ENCODE results near the gene CHAD.
"Not testable (repeated sequence)": the region's sequence is repeated elsewhere in the genome, so short reads cannot be mapped to it uniquely, and the experiment has no call there.

CHAD gene

DNA sequence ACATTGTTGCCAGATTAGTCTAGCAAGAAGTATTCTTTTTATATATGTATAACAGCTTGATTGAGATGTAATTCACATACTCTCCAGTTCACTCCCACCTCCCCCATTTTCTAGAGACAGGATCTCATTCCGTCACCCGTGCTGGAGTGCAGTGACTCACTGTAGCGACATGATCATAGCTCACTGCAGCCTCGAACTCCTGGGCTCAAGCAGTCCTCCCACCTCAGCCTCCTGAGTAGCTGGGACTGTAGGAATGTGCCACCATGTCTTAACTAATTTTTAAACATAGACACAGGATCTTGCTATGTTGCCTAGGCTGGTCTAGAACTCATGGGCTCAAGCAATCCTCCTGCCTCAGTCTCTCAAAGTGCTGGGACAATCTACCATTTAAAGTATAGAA is 6.7 kb upstream of the CHAD start:
- no peak for DNase-seq (ENCODE audit: low read depth in 2 of 2, low spot score in 1 of 2)

DNA sequence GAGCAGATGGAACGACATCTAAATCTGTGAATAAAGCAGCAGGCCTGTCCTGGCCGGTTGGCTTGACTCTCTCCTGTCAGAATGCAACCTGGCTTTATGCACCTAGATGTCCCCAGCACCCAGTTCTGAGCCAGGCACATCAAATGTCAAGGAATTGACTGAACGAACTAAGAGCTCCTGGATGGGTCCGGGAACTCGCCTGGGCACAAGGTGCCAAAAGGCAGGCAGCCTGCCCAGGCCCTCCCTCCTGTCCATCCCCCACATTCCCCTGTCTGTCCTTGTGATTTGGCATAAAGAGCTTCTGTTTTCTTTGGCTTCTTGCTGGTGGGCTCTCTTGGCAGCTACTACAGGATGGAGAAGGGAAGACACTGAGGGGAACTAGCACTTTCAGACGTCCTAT is 5.8 kb upstream of the CHAD start:
- DNase-seq (ENCODE audit: low read depth in 2 of 2, low spot score in 1 of 2) = no peak

DNA sequence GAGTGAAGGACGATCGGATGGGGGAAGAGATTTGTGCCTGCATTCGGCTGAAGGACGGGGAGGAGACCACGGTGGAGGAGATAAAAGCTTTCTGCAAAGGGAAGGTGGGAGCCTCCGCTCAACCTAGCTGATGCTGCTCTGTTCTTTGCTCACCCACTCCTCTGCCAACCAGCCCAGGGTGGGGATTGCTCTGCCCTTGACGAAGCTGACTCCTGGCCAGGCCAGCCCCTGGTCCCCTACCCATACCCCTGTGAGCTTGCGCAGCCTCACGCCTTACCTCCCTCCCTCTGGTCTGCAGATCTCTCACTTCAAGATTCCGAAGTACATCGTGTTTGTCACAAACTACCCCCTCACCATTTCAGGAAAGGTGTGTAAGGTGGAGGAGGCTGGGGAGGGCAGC is 5.2 kb upstream of the CHAD start:
- no peak for DNase-seq (ENCODE audit: low read depth in 2 of 2, low spot score in 1 of 2)

DNA sequence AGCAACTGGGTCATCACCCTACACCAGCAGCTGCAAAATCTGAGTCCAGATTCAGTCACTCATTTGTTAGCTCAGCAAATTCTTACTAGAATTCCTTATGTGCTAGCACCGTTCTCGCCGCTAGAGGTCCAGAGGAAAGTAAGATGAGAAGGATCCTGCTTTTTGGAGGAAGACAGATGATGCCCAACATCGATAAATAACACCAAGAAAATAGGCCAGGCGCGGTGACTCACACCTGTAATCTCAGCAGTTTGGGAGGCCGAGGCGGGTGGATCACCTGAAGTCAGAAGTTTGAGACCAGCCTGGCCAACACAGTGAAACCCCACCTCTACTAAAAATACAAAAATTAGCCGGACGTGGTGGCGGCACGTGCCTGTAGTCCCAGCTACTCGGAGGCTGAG is 4.1 kb upstream of the CHAD start:
- DNase-seq (ENCODE audit: low read depth in 2 of 2, low spot score in 1 of 2) = not testable (repeated sequence)

DNA sequence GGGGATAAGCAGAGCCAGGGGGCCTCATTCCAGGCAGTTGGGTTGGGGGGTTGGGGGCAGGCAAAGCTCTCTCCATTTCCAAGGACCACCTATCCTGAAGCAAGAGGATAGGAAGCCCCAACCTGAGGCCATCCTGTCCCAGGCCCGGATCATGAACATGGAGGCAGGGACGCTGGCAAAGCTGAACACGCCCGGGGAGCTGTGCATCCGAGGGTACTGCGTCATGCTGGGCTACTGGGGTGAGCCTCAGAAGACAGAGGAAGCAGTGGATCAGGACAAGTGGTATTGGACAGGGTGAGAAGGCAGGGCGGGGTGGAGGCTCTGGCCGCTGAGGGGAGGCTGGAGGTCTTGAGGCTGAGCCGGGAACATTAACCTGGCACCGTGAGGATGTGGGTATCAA is 3.6 kb upstream of the CHAD start:
- DNase-seq (ENCODE audit: low read depth in 2 of 2, low spot score in 1 of 2) = no peak

DNA sequence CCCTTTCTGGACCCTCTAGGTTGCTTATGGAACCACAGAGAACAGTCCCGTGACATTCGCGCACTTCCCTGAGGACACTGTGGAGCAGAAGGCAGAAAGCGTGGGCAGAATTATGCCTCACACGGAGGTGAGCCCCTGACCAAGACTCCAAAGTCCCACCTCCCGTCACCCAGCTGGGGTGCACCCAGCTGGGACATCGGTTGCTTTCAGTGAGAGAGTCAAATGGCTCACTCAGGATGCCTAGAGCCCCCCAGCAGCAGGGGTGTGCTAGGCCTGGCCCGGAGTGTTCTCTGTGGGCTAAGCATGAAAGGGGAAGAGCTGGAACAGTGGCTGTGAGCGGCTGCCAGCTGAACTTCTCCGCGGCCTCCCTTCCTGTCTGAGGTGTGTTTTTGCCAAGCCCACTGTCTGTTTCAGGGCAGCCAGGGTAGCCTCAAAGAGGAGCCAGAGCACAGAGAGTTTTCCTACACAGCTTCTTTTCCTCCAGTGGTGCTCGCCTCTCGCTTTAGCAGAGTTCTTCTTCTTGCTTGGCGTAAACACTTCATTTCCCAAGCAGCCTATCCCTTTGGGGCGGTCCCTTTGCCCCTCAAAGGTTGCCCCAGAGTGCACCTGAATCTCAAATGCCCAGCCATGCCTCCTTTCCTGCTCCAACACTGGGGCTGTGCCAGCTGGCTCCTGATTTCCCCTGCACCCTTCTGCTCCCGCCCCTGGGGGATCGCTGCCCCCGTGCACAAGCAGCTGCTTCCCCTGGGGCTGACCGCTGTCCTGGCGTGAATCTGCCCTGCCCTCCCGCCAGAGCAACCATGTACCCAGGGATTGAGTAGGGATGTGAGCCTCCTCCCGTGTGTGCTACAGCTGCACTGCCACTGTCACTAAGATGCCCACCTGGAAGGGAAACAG is 2.6 kb upstream of the CHAD start:
- no peak for DNase-seq (ENCODE audit: low read depth in 2 of 2, low spot score in 1 of 2)

DNA sequence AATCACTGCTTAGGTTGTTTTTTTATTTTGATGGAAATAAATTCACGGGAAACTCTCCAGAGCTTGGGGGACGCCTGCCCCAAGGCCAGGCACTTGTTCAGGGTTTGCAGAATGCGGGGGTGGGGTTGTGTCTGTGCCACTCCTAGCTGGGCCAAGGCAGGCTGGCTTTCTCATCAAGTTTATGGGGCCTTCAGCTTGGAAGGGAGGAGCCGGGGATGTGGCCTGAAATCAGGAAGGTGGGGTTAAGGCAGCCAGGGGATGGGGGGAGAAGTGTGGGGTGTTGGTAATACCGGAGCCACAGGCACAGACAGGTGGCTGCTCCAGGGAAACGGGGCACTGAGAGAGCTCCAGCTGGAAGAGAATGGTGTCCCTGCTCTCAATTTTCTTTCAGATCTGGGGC is 1.7 kb upstream of the CHAD start:
- DNase-seq (ENCODE audit: low read depth in 2 of 2, low spot score in 1 of 2) = no peak

DNA sequence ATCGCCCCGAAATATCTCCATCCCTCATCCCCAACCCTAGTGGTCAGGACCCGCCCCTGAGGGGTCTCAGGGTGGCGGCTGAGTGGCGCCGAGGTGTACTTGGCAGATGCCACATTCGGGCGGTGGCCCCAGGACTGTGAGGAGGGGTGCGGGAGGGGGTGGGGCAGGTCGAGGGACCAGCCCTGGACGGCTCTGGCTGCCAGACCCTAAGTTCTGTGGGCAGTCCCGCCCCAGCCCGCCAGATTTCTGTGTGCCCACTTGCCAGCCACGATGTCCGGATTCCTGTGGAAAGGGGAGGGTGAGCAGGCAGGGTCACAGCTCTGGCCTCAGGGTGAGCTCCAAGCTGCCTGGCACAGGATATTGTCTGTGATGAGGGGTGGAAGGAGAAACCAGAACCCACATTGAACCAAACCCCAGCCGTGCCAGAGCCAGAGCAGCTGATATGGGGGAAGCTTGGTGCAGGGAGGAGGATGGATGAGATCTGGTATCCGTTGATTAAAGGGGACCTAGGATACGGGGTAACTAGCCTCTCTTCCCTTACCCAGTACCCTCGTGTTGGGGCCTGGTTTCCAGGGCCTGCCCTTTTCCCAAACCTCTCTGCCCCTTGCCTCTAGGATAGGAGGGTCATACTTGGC is 1.1 kb upstream of the CHAD start:
- DNase-seq (ENCODE audit: low read depth in 2 of 2, low spot score in 1 of 2) = no peak

DNA sequence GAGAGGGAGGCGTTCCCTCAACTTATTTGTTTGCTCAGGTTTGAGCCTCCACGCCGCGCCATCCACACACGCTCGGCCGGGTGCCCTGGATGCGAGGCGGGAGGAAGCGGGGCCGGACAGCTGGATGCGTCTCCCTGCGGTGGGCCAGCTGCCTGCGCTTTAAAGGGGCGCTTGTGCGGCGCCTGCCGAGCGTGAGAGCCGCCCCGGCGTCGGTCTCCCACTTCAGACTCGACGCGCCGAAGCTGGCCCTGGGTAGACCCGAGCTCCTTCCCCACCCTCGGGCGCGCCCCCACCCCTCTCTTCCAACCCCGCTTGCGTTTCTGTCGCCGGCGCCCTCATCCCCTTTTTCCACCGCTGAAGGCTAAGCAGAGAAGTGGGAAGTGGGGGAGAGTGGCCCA is 527 bp upstream of the CHAD start:
- no peak for DNase-seq (ENCODE audit: low read depth in 2 of 2, low spot score in 1 of 2)

DNA sequence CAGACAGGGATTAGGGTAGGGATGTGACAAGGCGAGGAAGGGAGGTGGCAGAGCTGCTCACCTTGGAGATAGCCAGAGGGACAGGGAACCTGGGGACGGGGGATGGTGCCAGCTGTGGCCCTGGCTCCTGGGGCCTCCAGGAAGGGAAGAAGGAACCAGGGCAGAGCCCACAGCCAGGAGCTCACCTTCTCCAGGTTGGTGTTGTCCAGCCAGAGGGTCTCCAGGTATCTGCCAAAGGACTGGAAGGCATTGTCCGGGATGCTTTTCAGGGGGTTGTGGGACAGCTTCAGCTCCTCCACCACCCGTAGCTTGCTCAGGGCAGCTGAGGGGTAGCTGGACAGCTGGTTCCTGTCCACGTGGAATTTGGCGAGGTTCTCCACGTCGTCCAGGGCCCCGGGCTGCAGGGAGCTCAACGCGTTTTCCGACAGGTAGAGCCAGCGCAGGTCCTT is 801 bp downstream of the CHAD start:
- DNase-seq (ENCODE audit: low read depth in 2 of 2, low spot score in 1 of 2) = no peak

DNA sequence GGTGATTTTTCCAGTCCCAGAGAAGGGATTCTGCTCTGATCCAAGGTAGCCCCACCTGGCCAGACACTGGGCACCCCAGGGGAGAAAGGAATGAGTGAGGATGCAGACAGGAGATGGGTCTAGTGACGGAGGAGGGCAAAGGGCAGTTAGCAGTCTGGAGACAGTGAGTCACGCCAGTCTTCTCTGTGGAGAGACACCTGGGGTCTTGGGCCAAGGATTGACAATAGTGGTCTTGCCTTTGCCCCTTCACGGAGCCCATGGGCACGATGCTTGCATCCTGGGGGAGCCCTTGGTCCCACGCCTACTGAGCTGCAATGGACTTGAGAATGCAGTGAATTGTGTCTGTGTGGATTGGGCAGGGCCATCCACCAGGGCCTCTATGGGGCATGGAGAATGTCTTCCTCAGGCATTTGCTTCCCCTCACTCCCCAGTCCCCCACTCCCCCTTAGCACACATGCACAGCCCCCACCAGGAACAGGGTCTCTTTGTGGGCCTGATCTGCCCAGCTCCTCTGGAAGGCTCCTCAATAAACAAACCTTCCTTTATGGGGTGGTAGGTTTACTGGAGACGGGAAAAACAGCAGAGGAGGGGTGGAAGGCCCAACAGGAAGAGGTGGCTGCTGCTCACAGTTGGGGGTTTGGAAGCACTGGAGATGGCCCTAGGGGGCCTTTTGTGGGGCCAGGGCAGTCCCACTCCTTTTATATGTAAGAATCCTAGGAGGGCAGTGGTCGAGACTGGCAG is 1.4 kb downstream of the CHAD start:
- DNase-seq (ENCODE audit: low read depth in 2 of 2, low spot score in 1 of 2) = no peak

DNA sequence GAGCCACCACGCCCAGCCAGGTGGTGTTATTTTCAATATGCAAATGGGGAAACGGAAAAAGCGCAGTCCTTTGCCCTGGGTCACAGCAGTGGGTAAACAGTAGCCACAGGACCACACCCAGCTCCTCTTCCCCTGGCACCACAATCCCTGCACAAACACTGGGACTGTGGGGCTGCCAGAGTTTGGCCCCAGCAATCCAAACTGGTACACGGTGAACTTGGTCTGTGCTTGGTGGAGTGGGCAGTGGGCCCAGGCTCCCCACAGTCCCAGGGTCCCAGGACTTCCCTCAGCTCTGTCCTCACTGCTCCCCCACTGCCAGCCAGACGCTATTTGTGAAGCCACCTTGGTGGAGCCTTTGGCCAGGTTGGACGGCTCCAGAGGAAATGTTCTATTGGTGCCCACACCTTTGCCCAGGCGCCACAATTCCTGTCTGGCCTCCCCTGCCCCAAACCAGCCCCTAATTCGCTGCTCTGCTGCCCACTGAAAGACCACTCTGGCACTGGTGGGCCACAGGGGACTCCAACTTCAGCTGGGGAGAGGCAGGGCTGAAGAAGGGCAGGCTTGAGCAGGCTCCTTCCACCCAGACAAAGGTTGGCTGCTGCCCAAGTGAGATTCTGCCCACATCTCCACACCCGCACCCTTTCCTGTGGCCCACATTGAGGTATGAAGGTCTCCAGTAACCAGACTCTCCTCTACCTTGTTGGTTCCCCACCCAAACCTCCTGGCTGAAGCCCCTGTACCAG is 2.1 kb downstream of the CHAD start:
- no peak for DNase-seq (ENCODE audit: low read depth in 2 of 2, low spot score in 1 of 2)

DNA sequence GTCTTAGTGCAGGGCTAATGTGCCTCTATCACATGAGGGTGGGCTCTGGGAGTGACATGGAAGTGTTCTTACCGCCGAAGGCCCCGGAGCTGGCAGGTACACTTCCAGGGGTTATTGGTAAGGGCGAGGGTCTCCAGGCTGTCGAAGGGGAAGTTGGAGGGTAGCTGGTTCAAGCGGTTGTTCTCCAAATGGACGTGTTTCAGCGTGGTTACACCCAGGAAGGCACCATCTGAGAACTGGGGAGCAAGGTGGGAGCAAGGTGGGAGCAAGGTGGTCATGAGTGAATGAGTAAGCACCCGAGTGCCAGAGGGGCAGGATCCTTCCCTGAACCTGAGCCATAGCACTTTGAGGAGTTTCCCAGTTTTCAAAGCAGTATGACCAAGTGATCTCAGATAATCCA is 3.0 kb downstream of the CHAD start:
- no peak for DNase-seq (ENCODE audit: low read depth in 2 of 2, low spot score in 1 of 2)

DNA sequence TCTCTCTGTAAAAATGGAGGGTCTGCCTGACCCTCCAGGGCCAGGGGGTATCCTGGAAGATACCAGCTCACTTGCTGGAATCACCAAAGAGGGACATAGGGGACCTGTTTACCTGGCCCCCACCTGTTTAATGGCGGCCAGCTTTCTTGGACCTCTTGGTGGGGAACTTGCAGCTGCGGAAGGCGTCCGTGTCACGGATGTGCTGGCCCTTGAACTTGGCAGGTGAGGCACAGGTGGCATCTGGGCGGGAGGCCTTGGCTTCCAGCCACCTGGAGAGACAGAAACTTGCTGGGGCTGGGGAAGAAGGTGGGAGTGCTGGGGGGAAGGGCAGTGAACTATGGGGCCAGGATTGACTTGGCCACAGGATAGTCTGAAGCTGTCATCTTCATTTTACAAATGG is 3.5 kb downstream of the CHAD start:
- DNase-seq (ENCODE audit: low read depth in 2 of 2, low spot score in 1 of 2) = no peak

DNA sequence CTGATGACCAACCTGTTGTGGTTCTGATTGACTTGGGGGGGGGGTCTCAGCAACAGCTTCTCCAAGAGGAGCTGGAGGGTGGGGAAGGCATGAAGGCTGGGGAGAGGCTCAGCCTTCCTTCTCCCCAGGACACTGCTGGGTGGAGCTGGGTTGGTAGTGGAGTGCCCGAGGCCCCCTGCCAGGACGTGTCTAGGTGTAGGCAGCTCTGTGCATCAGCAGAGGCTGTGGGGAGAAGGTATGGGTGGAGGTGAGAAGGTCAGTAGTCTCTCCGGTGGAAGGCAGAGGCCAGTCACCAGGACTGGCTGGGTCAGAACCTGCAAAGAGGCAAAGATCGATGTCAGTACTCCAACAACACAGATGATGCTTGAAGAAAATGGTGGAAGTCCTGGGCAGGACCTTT is 3.9 kb downstream of the CHAD start:
- DNase-seq (ENCODE audit: low read depth in 2 of 2, low spot score in 1 of 2) = no peak

DNA sequence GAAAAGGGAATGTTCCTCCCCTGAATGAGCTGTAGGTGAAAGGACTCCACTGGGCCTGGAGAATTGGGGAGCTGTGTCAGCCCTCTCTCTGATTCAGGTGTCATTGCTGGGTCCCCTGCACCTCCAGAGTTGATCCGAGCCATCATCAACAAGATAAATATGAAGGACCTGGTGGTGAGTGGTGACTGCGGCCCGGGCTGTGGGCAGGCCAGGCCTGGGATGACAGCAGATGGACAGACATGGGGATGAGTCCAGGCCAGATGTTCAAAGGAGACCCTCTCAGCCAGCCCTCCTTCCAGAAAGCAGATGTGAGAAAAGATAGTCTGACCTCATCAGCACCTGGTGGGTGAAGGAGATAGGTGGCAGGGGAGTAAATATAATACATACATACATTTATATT is 4.6 kb downstream of the CHAD start:
- no peak for DNase-seq (ENCODE audit: low read depth in 2 of 2, low spot score in 1 of 2)

DNA sequence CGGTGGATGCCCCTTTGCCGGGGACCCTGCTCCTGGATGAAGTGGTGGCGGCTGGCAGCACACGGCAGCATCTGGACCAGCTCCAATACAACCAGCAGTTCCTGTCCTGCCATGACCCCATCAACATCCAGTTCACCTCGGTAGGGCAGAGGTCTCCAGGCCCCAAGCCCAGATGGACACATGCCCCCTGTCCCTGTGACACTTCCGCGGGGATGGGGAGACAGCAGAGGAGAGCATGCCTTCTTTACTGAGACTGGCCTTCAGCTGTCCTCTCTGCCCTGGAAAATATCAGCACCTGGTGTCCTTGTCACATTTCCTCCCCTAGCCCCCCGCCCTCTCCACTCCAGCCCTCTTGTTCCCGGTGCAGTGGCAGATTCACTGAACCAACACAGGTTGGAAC is 6.2 kb downstream of the CHAD start:
- no peak for DNase-seq (ENCODE audit: low read depth in 2 of 2, low spot score in 1 of 2)

DNA sequence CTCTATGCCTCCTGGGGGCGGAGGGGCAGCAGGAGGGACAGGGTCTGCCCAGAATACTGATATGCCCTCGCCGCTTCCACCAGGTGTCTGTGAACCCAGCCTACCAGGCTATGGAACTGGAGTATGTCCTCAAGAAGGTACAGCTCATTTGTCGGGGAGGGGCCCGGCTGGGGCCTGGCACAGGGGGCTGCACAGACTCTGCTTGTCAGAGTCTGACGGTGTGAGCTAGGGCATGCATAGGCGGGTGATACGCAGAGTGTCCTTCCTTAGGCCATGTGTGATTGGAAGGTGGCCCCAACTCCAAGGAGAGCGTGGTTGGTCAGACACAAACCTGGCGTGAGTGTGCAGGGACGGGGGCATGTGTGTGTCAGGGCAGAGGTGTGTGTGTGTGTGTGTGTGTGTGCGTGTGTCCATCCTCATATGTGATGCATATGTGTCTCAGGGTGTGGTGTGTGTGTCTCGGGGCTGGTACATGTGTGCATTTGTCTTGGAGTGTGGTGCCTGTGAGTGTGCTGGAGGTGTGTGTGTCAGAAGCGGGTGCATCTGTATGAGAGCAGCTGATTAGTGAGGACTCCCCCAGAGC is 7.0 kb downstream of the CHAD start:
- DNase-seq (ENCODE audit: low read depth in 2 of 2, low spot score in 1 of 2) = no peak

DNA sequence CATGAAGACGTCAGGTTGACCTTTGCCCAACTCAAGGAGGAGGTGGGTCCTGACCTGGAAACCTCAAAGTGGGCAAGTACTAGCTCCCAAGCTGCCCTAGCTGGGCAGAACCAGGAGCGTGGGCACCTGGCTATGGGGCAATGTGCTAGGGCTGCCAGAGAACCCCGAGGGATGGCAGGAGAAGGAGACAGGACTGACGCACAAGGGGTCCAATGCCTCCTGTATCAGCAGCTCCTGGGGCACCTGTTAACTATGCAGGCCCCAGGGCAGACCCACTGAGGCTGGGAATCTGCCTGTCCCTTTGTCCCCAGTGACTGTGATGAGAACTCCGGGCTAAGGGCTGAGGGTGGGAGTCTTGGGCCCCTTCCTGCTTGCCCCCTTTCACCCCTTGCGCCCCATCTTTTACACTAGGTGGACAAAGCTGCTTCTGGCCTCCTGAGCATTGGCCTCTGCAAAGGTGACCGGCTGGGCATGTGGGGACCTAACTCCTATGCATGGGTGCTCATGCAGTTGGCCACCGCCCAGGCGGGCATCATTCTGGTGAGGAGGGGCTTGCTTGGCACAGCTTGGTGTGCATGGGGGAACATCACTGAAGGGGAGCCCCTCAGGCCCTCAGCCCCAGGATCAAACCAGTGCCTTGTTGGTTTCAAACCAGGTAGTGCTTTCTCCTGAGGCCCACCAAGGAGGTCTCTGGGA is 7.7 kb downstream of the CHAD start:
- no peak for DNase-seq (ENCODE audit: low read depth in 2 of 2, low spot score in 1 of 2)

DNA sequence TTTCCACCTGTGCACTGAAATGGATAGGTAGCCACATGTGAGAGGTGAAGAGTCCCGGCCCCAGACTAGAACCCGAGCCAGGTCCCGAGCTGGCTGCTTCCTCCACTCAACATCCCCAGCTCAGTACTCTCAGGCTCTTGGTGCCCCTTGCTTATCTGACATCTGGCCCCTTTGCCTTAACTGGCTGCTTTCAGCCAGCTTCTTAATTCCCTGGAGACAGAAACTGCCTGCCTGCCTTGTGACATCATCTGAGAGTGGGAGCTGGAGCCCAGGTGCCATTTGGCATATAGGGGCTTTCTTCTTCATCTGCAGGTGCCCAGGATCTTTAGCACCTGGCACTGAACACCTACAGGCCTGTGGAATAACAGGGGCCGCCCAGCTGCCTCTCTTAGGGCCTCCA is 8.9 kb downstream of the CHAD start:
- no peak for DNase-seq (ENCODE audit: low read depth in 2 of 2, low spot score in 1 of 2)
